NCI-H526 treated with DMSO at 0.1 percent for 48 hours (cell line): ENCODE measurements around the gene PTPRZ1.

ENCODE experiments used
- DNase-seq: peaks from one replicate; lab custom pipeline; 2025; lab: John Stamatoyannopoulos, UW

Gene PTPRZ1

DNA sequence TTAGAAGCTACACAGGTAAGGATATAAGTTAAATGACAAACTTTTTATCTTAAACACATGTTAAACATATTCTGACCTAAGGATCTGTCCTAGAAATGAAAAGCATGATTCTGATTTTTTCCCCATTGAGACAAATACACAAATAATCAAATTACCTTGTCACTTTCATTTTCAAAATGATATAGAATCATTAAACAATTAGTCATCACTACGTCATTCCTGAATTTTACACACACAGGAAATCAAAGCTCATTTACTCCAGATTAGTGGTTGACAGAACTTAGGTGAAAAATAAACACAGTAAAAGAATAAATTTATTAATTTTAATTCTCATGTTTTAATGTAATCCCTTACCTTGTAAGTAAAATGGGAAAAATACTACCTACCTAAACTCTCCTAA, 182.1 kb downstream of the PTPRZ1 start:
- no peak for DNase-seq

DNA sequence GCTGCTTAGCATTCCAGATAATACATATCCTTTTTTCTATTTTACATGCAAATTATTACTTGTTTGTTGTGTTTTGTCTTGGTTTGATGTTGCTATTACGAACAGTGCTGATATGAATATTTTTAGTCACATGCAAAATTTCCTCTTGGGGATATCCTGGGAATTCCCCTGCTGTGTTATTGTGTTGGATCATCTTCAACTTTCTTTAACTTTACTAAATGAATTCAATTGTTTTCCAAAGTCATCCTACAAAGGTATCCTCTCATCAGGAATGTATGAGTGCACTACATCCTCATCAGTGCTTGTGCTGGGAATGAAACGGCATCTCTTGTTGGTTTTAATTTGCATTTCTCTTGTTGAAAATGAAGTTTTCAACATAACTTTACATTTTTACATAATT, 184.0 kb downstream of the PTPRZ1 start:
- DNase-seq = no peak

DNA sequence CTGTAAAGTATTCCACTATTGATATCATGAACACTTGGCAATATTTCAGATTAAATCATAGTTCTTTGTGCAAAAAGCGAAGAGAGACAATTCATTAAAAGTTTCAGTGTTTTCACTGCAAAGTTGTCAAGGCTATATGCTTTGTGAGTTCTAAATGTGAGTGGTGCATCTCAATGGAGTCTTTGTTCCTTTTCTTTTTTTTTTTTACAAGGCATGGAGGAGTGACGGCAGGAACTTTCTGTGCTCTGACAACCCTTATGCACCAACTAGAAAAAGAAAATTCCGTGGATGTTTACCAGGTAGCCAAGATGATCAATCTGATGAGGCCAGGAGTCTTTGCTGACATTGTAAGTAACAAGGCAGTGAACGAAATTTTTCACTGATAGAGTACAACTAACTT, 186.6 kb downstream of the PTPRZ1 start:
- no peak for DNase-seq

DNA sequence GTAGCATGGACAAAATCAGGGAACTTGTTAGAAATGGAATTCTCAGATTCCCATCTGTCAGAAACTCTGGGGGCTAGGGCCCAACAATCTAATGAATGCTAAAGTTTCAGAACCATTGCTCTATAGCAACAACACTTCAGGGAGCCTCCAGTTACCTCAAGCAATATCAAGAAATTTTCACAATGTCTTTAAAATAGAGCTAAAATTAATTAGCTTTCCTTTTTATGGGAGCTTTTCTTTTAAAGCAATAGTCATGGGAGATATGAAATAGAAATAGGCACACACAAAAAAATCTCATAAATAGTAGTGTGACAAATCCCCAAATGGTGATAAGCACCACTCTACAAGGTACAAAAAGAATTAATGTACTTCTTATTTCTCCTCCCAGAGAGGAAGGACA, 190.2 kb downstream of the PTPRZ1 start:
- no peak for DNase-seq

GRCh38 chr7:122064971-122065370, 192.0 kb downstream of the PTPRZ1 start:
- no peak for DNase-seq

- no peak for DNase-seq
These were observed 194.1 kb downstream of the PTPRZ1 start for GRCh38 chr7:122067077-122067476.

DNA sequence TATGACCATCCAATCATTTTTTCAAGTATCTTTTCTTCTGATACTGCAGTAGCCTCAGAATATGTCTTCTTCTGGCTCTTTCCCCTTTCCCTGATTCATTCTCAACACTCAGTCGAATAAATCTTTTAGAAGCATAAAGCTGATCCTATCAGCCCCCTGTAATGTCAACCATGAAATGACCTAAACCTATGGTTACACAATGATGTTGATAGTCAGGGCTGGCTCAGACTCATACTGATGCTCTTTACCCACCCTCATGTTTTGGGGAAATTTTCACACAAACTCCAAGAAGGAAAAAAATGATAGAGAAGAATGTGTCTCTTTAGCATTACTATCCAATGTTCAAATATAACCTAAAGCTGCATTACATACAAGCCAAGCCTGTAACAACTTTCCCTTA, 195.1 kb downstream of the PTPRZ1 start:
- DNase-seq = no peak

- no peak for DNase-seq
These were observed 196.0 kb downstream of the PTPRZ1 start for GRCh38 chr7:122068999-122069398.

DNA sequence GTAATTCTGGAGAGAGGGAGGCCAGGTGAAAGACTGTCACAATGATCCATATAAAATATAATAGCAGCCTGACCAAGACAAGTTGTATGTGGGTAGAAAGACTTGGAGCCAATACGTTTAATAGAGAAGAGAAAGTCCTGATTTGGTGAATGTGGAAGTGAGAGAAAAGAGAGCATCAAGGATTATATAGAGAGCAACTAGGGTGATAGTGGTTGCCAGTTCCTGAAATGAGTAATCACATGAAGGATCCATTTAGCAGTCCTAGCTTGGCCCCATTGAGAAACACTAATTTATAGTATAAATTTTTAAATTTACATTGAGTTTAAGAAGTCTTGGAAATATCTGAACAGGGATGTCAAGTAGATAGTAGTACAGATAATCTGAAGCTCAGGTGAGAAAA, 197.1 kb downstream of the PTPRZ1 start:
- no peak for DNase-seq

DNA sequence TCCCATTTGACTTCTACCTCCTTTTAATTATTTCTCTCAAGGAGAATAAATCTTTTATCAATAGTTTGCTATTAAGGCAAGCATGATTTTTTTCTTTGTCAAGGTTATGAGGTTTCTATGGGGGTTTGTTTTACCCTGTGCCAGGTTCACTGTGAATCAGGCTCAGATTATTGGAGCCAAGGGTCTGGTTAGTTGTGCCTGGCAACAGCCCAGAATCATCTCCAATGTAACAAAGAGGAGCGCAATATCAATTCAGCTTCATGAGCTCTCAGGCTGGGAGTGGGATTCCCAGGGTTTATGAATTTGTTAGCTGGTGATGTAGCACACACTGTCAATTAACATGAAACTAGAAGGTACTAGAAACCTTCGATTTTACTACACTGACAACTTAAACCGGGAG, 197.9 kb downstream of the PTPRZ1 start:
- no peak for DNase-seq

DNA sequence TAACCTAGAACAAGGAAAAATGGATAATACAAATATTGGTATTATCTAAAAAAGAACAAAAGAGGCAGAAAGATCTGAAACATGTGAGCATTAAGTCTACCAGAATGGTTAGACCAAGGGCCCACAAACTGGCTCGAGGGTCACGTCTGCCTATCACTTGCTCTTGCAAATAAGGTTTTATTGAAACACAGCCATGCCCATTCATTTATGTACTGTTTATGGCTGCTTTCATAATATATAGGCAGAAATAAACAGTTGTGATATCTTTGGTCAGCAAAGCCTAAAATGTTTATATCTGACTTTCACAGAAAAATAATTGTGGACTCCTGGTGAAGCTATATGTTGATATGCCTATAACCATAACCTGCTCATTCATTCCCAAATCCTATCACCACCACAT, 199.3 kb downstream of the PTPRZ1 start:
- DNase-seq = no peak

GRCh38 chr7:122072924-122073599, 200.1 kb downstream of the PTPRZ1 start:
- DNase-seq = no peak

- no peak for DNase-seq
These were observed 200.7 kb downstream of the PTPRZ1 start for GRCh38 chr7:122073635-122074034.

DNA sequence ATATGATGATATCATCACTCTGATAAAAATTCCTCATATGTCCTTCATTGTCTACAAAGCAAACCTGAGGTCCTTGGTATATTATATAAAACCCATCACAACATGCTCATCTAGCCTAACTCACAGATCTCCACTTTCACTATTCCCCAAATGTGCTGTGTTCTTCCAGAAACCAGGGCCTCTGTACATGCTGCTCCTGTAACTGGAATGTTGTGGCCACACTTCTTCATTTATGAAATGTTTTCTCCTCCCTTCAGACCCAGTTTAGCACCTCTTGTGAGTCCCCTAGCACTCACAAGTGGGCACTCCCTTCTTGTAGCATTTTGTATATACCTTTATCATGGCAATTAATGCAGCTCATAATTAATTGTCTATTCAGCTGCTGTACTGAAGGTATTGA, 209.2 kb downstream of the PTPRZ1 start:
- DNase-seq = no peak

DNA sequence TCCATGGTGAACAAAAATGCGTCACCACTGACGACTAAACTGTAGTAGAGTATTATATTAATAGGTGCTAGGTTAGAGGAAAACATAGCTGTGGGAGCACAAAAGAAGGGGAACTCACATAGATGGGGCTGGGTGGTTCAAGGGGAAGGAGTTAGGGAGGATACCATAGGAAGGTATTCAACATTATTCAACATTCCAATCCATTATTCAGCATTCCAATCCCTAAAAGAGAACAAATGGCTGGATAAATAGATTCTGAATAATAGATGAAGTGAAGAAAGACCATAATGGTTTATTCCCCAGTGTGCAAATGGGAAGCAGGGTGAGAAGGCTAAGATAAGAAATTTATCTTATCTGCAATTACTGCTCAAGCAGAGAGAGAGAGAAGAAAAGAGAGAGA, 209.7 kb downstream of the PTPRZ1 start:
- no peak for DNase-seq

DNA sequence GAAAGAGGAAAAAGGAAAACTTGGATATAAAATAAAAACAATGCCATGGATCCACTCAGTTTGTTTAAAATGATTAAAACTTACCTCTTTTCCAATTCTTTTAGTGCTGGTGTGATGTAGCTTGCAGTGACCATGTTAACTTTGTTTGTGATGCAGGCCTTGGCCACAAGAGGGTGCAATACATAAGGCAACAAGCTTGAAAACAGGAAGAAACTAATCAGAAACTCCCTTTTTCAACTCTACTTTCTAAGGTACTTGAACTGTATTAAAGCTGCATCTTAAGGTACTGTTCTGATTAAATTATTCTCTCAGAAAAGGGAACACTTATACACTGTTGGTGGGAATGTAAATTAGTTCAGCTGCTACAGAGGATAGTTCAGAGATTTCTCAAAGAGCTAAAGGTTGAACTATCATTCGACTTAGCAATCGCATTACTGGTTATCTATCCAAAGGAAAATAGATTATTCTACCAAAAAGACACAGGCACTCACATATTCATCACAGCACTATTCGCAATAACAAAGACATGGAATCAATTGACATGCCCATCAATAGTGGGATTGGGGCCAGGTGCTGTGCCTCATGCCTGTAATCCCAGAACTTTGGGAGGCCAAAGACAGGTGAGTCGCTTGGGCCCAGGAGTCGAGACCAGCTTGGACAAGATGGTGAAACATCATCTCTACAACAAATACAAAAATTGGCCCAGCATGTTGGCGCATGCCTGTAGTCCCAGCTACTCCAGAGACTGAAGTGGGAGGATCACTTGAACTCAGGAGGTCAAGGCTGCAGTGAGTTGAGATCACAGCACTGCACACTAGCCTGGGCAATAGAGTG, 220.2 kb downstream of the PTPRZ1 start:
- peak; percentile 38 for DNase-seq

- no peak for DNase-seq
These were observed 221.6 kb downstream of the PTPRZ1 start for GRCh38 chr7:122094549-122094948.

GRCh38 chr7:122095642-122096041, 222.7 kb downstream of the PTPRZ1 start:
- DNase-seq = no peak

- no peak for DNase-seq
These were observed 227.1 kb downstream of the PTPRZ1 start for GRCh38 chr7:122100021-122100420.

- DNase-seq = no peak
These were observed 230.1 kb downstream of the PTPRZ1 start for GRCh38 chr7:122103064-122103463.
